IPS DF 4.7 (cell line): ENCODE results near the gene L3HYPDH.

ENCODE experiments used
- DNase-seq: peaks from one replicate; pipeline ENCODE4 v3.0.0-alpha.2; 2013; ENCODE audit warnings: low spot score; ENCODE audit errors: extremely low read depth

The L3HYPDH gene

GRCh38 chr14:59427653-59428580 is 56.3 kb downstream of the L3HYPDH start:
- DNase-seq, result no peak

DNA sequence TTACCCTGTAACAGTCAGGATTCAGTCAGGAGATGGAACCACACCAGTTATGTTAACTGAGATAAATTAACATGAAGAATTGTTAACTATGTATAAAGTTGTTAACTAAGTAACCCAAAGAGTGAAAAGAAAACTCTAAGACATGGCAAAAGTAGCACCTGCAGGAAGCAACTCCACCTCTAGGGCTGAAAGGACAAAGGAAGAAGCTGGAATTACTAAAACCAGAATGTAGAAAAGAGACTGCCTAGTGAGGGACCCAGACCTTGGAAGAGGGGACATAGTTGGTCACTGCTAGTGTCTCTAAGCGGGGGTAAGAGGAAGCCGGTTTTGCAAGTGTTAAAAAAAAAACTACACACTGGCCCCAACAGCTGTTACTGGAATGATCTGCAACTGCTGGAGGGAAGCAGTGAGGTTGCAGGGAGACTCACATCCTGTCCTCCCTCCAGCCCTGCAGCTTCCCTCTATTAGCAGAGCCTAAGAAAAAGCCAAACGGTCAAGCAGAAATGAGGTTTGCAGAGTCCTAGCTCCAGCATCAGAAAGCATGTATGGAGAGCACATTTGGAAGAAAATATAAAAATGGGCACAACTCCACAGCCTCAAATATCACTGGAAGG is 58.8 kb downstream of the L3HYPDH start:
- DNase-seq, result no peak

- no peak for DNase-seq
Measured at GRCh38 chr14:59424341-59425071, 59.7 kb downstream of the L3HYPDH start.
